Liver (tissue), 10 donors: ENCODE measurements around the gene CBR1. TPM values are rescaled to one million over a fixed set of nuclear protein-coding genes. Genes with fewer than 3 reads are reported as not detected.
A peak's percentile ranks its signal among the peaks of the same experiment; 100 is the strongest.

Source experiments
- DNase-seq: peaks from one replicate; pipeline ENCODE4 v3.0.0-alpha.2; 2017; ENCODE audit warnings: low spot score
- H3K27ac ChIP-seq, 2 donors: one replicate each; pipeline ENCODE4 v1.7.0; 2013; ENCODE audit warnings: inconsistent platforms in 2 of 2, low read length in 2 of 2, control low read depth in 1 of 2, low read depth in 1 of 2, mild to moderate bottlenecking in 1 of 2
- H3K27me3 ChIP-seq, 4 donors: one replicate each; pipeline versions ENCODE4 v1.6.1 to v1.7.0; 2013; ENCODE audit warnings: low read length in 3 of 4, inconsistent platforms in 1 of 4, mild to moderate bottlenecking in 1 of 4, moderate library complexity in 1 of 4; ENCODE audit not compliant: control insufficient read depth in 4 of 4, insufficient read depth in 4 of 4
- H3K36me3 ChIP-seq, 4 donors: one replicate each; pipeline versions ENCODE4 v1.6.1 to v1.7.0; 2013; ENCODE audit warnings: low read length in 3 of 4, mild to moderate bottlenecking in 3 of 4, low read depth in 1 of 4, moderate library complexity in 1 of 4; ENCODE audit not compliant: control insufficient read depth in 4 of 4, insufficient read depth in 3 of 4
- H3K4me1 ChIP-seq, 4 donors: one replicate each; pipeline versions ENCODE4 v1.6.1 to v1.7.0; 2013; ENCODE audit warnings: low read length in 3 of 4, mild to moderate bottlenecking in 3 of 4, moderate library complexity in 1 of 4; ENCODE audit not compliant: control insufficient read depth in 4 of 4, insufficient read depth in 4 of 4
- H3K4me3 ChIP-seq, 3 donors: one replicate each; pipeline versions ENCODE4 v1.6.1 to v1.7.0; 2013; ENCODE audit warnings: low read length in 3 of 3, control low read depth in 1 of 3, low read depth in 1 of 3, mild to moderate bottlenecking in 1 of 3
- H3K9ac ChIP-seq, 2 donors: one replicate each; pipeline ENCODE4 v1.7.0; 2013; ENCODE audit warnings: low read length in 2 of 2, mild to moderate bottlenecking in 2 of 2, moderate library complexity in 2 of 2, control low read depth in 1 of 2, low read depth in 1 of 2
- H3K9me3 ChIP-seq, 4 donors: one replicate each; pipeline versions ENCODE4 v1.6.1 to v1.7.0; 2013; ENCODE audit warnings: low read length in 3 of 4; ENCODE audit not compliant: control insufficient read depth in 4 of 4
- CTCF ChIP-seq: fragments of 150-350 bp; IDR thresholded peaks from 2 replicates; pipeline ENCODE4 v1.5.1; 2017; ENCODE audit warnings: improper control_type of control experiment, low read depth, low read length; ENCODE audit not compliant: missing input control
- FOXA1 ChIP-seq: IDR thresholded peaks from 2 replicates; pipeline ENCODE4 v1.6.1; 2016; ENCODE audit warnings: antibody characterized with exemption
- MAX ChIP-seq: IDR thresholded peaks from 2 replicates; pipeline ENCODE4 v1.6.1; 2016; ENCODE audit warnings: antibody characterized with exemption
- NR2F2 ChIP-seq: IDR thresholded peaks from 2 replicates; pipeline ENCODE4 v1.6.1; 2016; ENCODE audit warnings: antibody characterized with exemption
- RXRA ChIP-seq, 2 donors: IDR thresholded peaks; 2 replicates each; pipeline ENCODE4 v1.6.1; 2017 to 2018; ENCODE audit warnings: antibody characterized with exemption in 2 of 2, mild to moderate bottlenecking in 1 of 2
- YY1 ChIP-seq: IDR thresholded peaks from 2 replicates; pipeline ENCODE4 v1.6.1; 2016; ENCODE audit warnings: antibody characterized with exemption, mild to moderate bottlenecking
- WGBS: extraction: QIAGEN DNeasy Blood & Tissue Kit; methylation state at CpG from one replicate; pipeline ENCODE4 v1.1.7; 2013; 5-methylcytosine and 5-hydroxymethylcytosine counted together
- polyA plus RNA-seq, 2 donors: library from polyadenylated mRNA; stranded (reverse) in 1 of 2; unstranded in 1 of 2; fragments of 200-250 nt in 1 of 2; fragments of >200 nt in 1 of 2; fragmentation: Nextera tagmentation in 1 of 2; extraction: Ambion mirVana in 1 of 2; gene quantifications; one replicate each; pipeline versions ENCODE4 v1.2.1 to v1.2.3, GENCODE V29; 2013 to 2015
- small RNA-seq: library from RNA; depleted of rRNA; stranded (forward); fragments of <200 nt; gene quantifications from one replicate; pipeline ENCODE3, GENCODE V24; 2014
- total RNA-seq, 2 donors: library from RNA; depleted of rRNA; stranded (reverse); fragments of >200 nt; gene quantifications; one replicate each; pipeline ENCODE4 v1.2.3, GENCODE V29; 2014
- donor health status: healthy.
- donor health status: healthy.
- donor health status: healthy.
- donor health status: healthy.
- donor health status: healthy.

Gene CBR1
- total and polyA plus RNA-seq, 4 donors, result 94.2 to 218 (median 178) TPM

- TF ChIP-seq FOXA1, result no peak
Observed at GRCh38 chr21:36117286-36117741, 47.5 kb downstream of the CBR1 start (continued).

DNA sequence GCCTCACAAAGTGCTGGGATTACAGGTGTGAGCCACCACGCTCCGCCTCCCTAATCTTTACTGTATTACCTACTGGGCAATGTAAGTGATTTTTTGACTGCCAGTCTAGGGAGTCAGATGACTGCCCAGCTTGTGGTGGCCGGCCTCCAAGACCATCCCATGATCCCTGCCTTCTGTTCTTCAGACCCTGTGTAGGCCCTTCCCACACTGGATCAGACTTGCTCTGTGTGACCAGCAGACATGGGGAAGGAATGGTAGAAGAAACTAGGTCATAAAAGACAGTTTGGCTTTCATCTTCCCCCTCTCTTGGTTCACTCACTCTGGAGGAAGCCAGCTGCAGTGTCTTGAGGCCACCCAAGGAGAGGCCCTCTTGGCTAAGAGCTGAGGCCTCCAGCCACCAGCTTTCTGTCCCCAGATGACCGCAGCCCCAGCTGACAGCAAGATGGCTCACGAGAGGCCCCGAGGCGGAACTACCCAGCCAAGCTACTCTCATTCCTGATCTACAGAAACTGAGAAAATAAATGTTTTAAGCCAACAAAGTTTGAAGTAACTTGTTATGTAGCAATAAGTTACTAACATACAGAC lies 50.6 kb downstream of the CBR1 start:
- TF ChIP-seq YY1 (no peak), NR2F2 (peak; percentile 16), MAX (no peak), CTCF (no peak), RXRA (IDR thresholded peaks at IDR 0.05) (peak in 1 of 2 donors; percentile 15)
- H3K4me1 ChIP-seq, result no peaks in the 10 kb centered on the region
- H3K4me3 ChIP-seq, result no peak overlapping the region
- no peaks in the 10 kb centered on the region for H3K36me3 ChIP-seq
- no peaks in the 10 kb centered on the region for H3K9me3 ChIP-seq
- DNase-seq, result no peak
- H3K9ac ChIP-seq, result no peak overlapping the region
- 92% methylated on average over 7 of the region's 7 CpGs for WGBS
- H3K27me3 ChIP-seq, result no peaks in the 10 kb centered on the region
- H3K27ac ChIP-seq, result no peak overlapping the region

Small RNAs within 50 kb of the gene (small RNA-seq; reads per million reads assigned to genes)
- not detected for gene RNU6-992P

Other genes with a start within 250 kb of the CBR1 start
- gene SETD4, start 9.5 kb upstream of the CBR1 start, total RNA-seq, result 10 to 100 TPM in 1 of 2 donors, 1 to 10 TPM in 1; 8.3 to 12.0 TPM
- gene SETD4, start 9.5 kb upstream of the CBR1 start, polyA plus RNA-seq, result 1 to 10 TPM; 2.9 to 5.3 TPM
- gene CBR3, start 65.1 kb downstream of the CBR1 start, total RNA-seq, result under 1 TPM; 0.33 to 0.61 TPM
- gene CBR3, start 65.1 kb downstream of the CBR1 start, polyA plus RNA-seq, result under 1 TPM; 0.31 to 0.70 TPM
- gene DOP1B, start 86.8 kb downstream of the CBR1 start, total RNA-seq, result 1 to 10 TPM; 6.7 to 7.1 TPM
- 1 to 10 TPM; 5.8 to 5.9 TPM for gene DOP1B, start 86.8 kb downstream of the CBR1 start, polyA plus RNA-seq